ENCODE measurements around the gene BCL7B. TPM values are rescaled to one million over a fixed set of nuclear protein-coding genes. Genes with fewer than 3 reads are reported as not detected.
A peak's percentile ranks its signal among the peaks of the same experiment; 100 is the strongest.

Gene BCL7B
- total and polyA plus RNA-seq, 2 of the 13 experiments (the other 11 are each of a cell fraction or from before 2014, with no cell fraction given), result 24.3 to 38.2 TPM

GRCh38 chr7:73556208-73557107 lies 1.0 kb downstream of the BCL7B start:
- Histone ChIP-seq H3K4me1 (ENCODE audit: insufficient read depth, low read length) (peaks cover 48% of the 10 kb centered on the region), H3K36me3 (replicated peaks in 1 of 2; ENCODE audit: control insufficient read depth in 1 of 2, insufficient read depth in 2 of 2, low read length in 2 of 2) (peaks cover 0 to 10% of the 10 kb centered on the region in 2 experiments; a peak in 3 of 5 replicates), H3K4me2 (ENCODE audit: low read depth, low read length) (peak overlapping the region; percentile 88), H3K4me3 (replicated peaks in 1 of 3; ENCODE audit: insufficient read depth in 1 of 3, low read depth in 2 of 3, low read length in 3 of 3) (peak overlapping the region; percentile 77 to 90 (median 86)), H4K20me1 (ENCODE audit: insufficient read depth, low read length) (peaks cover 5% of the 10 kb centered on the region; the same call in 1 of the 2 replicates), H2AFZ (ENCODE audit: low read length) (no peak overlapping the region), H3K79me2 (ENCODE audit: insufficient read depth, low read length) (peaks cover 27% of the 10 kb centered on the region), H3K27me3 (ENCODE audit: control insufficient read depth in 1 of 2, insufficient read depth in 2 of 2, low read length in 2 of 2) (no peaks in the 10 kb centered on the region; a peak in 1 of 5 replicates), H3K9ac (ENCODE audit: insufficient read depth, low read depth, low read length) (peak overlapping the region; percentile 94), H3K27ac (ENCODE audit: extremely low read length, insufficient read depth, low read length) (peak overlapping the region; percentile 50), H3K9me3 (ENCODE audit: low read length) (no peaks in the 10 kb centered on the region)
- FAIRE-seq (peak; percentile 44), DNase-seq (ENCODE audit: low spot score) (no peak), ATAC-seq (no peak)
- WGBS (ENCODE audit: low lambda C conversion rate), result 23% methylated on average over 22 of the region's 28 CpGs
- POLR2A ChIA-PET, result interaction anchor here (0.6 to 2.5 kb wide), 7 partner anchors 11 to 159 kb away, joined by 3 to 16 read pairs (median 3); partner anchors contain the start of genes BAZ1B and TBL2
- CTCF ChIA-PET (ENCODE audit: low intra/inter-chr PET ratio, low total read pairs), result no interaction called here
- in situ Hi-C loops (cut with HindIII; ENCODE audit: extremely low pct_ligation_motif_present, low pct_unique_long_range_greater_than_20kb), result no loop called here
- TSS peak; percentile 74 for BruUV-seq (replicated peaks)
- intact Hi-C loops (cut with micrococcal nuclease; ENCODE audit: unreplicated experiment), result loop anchor here (5.0 kb wide), 1 partner anchor 34 kb away; the partner anchor contains the start of gene BAZ1B
- TF ChIP-seq ZBTB43 (CRISPR knock-in tag; conservative IDR thresholded peaks at IDR 0.05) (no peak), HNRNPK (IDR thresholded peaks at IDR 0.05; ENCODE audit: low read depth, low read length, poor library complexity, severe bottlenecking) (no peak), ZNF367 (CRISPR knock-in tag; IDR thresholded peaks at IDR 0.05; ENCODE audit: borderline replicate concordance) (no peak), ZFP82 (CRISPR knock-in tag; IDR thresholded peaks at IDR 0.05; ENCODE audit: borderline replicate concordance) (peak; percentile 52; the same call in 1 of the 2 replicates), GTF2F1 (IDR thresholded peaks at IDR 0.05; ENCODE audit: low read length) (no peak), DPF2 (CRISPR knock-in tag; IDR thresholded peaks at IDR 0.05; ENCODE audit: borderline replicate concordance, low read depth) (no peak), GPN1 (CRISPR knock-in tag; IDR thresholded peaks at IDR 0.05; ENCODE audit: borderline replicate concordance) (no peak), GATAD1 (CRISPR knock-in tag; IDR thresholded peaks at IDR 0.05) (no peak), KAT7 (CRISPR knock-in tag; IDR thresholded peaks at IDR 0.05; ENCODE audit: borderline replicate concordance) (0 out of 2 replicates have a peak, but pooled peaks have one; percentile 10), ZNF878 (CRISPR knock-in tag; IDR thresholded peaks at IDR 0.05) (no peak), SRSF9 (IDR thresholded peaks at IDR 0.05; ENCODE audit: borderline replicate concordance, insufficient read depth, low read depth, low read length, poor library complexity, severe bottlenecking) (no peak), KDM1A (CRISPR knock-in tag; IDR thresholded peaks at IDR 0.05) (no peak), ZNF670 (CRISPR knock-in tag; IDR thresholded peaks at IDR 0.05; ENCODE audit: borderline replicate concordance) (peak; percentile 48; the same call in 1 of the 2 replicates), GRHL1 (CRISPR knock-in tag; conservative IDR thresholded peaks at IDR 0.05) (no peak)
- TF ChIP-seq, protein P1, sequence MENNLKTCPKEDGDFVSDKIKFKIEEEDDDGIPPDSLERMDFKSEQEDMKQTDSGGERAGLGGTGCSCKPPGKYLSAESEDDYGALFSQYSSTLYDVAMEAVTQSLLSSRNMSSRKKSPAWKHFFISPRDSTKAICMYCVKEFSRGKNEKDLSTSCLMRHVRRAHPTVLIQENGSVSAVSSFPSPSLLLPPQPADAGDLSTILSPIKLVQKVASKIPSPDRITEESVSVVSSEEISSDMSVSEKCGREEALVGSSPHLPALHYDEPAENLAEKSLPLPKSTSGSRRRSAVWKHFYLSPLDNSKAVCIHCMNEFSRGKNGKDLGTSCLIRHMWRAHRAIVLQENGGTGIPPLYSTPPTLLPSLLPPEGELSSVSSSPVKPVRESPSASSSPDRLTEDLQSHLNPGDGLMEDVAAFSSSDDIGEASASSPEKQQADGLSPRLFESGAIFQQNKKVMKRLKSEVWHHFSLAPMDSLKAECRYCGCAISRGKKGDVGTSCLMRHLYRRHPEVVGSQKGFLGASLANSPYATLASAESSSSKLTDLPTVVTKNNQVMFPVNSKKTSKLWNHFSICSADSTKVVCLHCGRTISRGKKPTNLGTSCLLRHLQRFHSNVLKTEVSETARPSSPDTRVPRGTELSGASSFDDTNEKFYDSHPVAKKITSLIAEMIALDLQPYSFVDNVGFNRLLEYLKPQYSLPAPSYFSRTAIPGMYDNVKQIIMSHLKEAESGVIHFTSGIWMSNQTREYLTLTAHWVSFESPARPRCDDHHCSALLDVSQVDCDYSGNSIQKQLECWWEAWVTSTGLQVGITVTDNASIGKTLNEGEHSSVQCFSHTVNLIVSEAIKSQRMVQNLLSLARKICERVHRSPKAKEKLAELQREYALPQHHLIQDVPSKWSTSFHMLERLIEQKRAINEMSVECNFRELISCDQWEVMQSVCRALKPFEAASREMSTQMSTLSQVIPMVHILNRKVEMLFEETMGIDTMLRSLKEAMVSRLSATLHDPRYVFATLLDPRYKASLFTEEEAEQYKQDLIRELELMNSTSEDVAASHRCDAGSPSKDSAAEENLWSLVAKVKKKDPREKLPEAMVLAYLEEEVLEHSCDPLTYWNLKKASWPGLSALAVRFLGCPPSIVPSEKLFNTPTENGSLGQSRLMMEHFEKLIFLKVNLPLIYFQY (CRISPR knock-in tag; IDR thresholded peaks at IDR 0.05; ENCODE audit: borderline replicate concordance), result no peak
